ENCODE measurements around the gene FXYD5. TPM values are rescaled to one million over a fixed set of nuclear protein-coding genes. Genes with fewer than 3 reads are reported as not detected.

FXYD5 gene, protein sequence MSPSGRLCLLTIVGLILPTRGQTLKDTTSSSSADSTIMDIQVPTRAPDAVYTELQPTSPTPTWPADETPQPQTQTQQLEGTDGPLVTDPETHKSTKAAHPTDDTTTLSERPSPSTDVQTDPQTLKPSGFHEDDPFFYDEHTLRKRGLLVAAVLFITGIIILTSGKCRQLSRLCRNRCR
- polyA plus RNA-seq (ENCODE audit: insufficient read depth in 1 of 5, insufficient read length in 5 of 5, low replicate concordance in 1 of 5) = 10 to 100 TPM; 22.2 to 35.0 (median 30.1) TPM
- long read RNA-seq, donor 1, transcript FXYD5-204 (9 exons, 872 nt) = major isoform, 5 of 13 reads
- long read RNA-seq, donor 1, partial matches to known transcripts = 5 of 13 reads
- long read RNA-seq, donor 1, other reads (novel, unspliced or antisense) = 0 of 13 reads
- long read RNA-seq, donor 2, transcript FXYD5-204 (9 exons, 872 nt) = major isoform, 13 of 16 reads
- long read RNA-seq, donor 2, partial matches to known transcripts = 0 of 16 reads
- long read RNA-seq, donor 2, other reads (novel, unspliced or antisense) = 0 of 16 reads
- long read RNA-seq, donor 3, transcript FXYD5-204 (9 exons, 872 nt) = major isoform, 6 of 10 reads
- long read RNA-seq, donor 3, partial matches to known transcripts = 0 of 10 reads
- long read RNA-seq, donor 3, other reads (novel, unspliced or antisense) = 0 of 10 reads
- long read RNA-seq, donor 4, transcript FXYD5-204 (9 exons, 872 nt) = major isoform, 7 of 19 reads
- long read RNA-seq, donor 4, partial matches to known transcripts = 8 of 19 reads
- long read RNA-seq, donor 4, other reads (novel, unspliced or antisense) = 0 of 19 reads
- long read RNA-seq, donor 5, transcript FXYD5-204 (9 exons, 872 nt) = major isoform, 9 of 13 reads
- long read RNA-seq, donor 5, partial matches to known transcripts = 0 of 13 reads
- long read RNA-seq, donor 5, other reads (novel, unspliced or antisense) = 0 of 13 reads
- long read RNA-seq, donor 6, transcript FXYD5-204 (9 exons, 872 nt) = major isoform, 9 of 12 reads
- long read RNA-seq, donor 6, partial matches to known transcripts = 0 of 12 reads
- long read RNA-seq, donor 6, other reads (novel, unspliced or antisense) = 0 of 12 reads
- long read RNA-seq, donor 7, transcript FXYD5-204 (9 exons, 872 nt) = major isoform, 6 of 8 reads
- long read RNA-seq, donor 7, partial matches to known transcripts = 0 of 8 reads
- long read RNA-seq, donor 7, other reads (novel, unspliced or antisense) = 0 of 8 reads
- long read RNA-seq, donor 8, partial matches to known transcripts = 0 of 3 reads
- long read RNA-seq, donor 8, other reads (novel, unspliced or antisense) = 0 of 3 reads

DNA sequence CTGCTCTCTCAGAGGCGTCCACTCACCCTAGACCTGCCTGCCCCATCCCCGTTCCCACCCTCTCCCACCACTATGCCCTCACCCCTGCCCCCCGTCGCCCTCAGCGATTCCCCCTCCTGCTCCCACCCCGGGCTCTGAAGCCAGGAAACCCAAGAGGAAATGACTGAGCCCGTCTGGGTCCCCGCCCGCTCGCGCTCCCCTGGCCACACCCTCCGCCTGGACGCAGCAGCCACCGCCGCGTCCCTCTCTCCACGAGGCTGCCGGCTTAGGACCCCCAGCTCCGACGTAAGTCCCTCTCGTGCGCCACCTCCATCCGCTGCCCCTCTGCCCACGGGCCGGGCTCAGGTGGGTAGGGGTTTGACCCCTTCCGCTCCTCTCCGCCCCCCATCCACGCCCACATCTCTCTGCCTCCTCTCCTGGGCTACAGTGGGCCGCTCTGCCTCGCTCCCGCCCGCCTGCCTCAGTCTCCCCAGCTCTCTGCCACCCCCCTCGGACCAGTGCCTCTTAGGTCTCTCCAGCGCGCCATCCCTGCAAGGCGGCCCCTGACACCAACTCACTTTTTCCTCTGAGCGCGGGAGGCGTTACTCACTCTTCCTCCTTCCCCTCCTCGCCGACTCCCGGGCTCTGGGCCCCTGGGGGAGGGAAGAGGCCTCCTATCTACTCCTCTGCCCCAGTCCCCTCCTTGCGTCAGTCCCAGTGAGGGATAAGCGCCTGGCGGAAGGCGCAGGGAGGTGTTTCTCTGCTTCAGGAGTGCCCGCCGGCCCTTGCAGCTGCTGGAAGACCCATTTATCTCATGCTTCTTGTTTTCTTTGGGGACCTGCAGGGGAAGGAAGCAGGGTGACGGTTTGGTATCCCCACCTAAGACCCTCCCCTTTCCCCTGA lies at the start of gene FXYD5:
FXYD5 (plus strand) TSS at position 211 of the 882 bp plus-strand sequence. CDS start 816 bp downstream, outside the sequence.
- DNase-seq = no peak

DNA sequence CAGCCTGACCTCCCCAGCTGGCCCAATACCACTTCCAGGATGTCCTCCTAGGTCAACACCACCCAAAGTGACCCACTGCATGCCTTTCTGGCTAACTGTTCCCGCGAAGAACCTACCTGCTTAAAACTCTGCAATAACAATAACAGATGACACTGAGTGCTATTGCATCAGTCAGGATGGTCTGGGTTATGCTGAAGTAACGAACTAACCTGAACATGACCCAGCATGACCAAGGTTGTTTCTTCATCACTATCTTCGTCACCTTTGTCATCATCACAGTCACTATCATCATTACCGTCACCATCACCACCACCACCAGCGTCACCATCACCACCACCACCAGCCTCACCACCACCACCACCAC lies 49.5 kb upstream of the FXYD5 start:
- no peak for DNase-seq

DNA sequence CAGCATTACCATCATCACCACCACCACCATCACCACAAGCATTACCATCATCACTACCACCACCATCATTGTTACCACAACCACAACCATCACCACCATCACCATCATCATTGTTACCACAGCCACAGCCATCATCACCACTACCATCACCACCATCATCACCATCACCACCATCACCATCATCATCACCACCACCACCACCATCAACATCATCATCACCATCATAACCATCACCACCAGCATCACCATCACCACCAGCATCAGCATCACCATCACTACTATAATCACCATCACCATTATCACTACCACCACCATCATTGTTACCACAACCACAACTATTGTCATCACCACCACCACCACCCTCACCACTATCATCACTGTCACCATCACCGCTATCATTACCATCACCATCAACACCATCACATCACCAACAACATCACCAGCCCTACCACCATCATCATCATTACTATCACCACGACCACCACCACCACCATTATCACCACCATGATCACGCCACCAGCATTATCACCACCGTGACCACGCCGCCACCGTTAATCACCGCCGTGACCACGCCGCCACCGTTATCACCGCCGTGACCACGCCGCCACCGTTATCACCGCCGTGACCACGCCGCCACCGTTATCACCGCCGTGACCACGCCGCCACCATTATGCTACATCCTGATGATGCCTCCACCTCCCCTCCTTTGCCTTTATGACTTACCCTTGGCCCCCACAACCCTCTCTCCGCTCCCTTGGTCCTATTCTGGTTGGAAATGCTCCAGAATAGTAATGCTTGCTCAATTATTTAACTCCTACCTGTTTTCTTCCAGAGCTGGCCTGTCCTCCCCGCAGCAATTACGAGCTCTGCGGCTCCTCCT lies 48.9 kb upstream of the FXYD5 start:
- DNase-seq = no peak

DNA sequence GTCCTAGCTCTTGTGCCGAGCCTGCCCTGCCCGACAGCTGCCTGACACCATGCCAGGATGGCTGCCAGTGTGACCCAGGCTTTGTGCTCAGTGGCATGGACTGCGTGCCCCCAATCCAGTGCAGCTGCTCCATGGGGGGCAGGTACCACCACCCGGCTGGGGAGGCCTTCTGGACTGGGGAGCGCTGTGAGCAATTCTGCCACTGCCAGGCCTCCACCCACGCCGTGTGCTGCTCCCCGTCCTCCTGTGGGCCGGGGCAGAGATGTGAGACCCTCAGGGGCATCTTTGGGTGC lies 48.3 kb upstream of the FXYD5 start:
- no peak for DNase-seq

DNA sequence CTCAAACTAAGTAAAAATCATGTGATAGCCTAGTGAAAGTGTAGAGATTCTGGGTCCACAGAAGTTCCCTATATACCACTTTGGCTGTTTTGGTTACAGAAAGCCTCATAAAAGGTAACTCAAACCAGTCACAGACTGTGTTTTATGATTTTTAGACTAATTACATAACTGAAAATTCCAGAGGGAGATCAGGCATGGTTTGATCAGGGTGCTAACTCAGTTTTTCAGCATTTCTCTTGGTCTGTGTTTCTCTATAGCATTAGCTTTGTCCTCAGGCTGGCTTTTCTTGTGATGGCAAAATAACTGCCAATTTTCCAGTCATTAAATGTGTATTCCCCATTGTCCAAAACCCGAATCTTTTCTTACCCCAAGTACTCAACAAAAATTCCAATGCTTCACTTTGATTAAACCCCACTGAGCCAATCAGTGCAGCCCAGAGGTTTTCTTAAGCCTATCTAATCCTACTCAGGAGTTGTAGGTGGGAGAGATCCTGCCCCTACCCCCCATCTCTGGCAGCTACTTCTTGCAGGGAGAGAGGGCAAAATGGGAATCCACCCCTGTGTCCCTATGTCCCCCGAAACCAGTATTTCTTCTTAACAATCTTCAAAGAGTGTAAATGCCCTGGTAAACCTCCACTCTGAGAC lies 47.5 kb upstream of the FXYD5 start:
- DNase-seq = no peak

DNA sequence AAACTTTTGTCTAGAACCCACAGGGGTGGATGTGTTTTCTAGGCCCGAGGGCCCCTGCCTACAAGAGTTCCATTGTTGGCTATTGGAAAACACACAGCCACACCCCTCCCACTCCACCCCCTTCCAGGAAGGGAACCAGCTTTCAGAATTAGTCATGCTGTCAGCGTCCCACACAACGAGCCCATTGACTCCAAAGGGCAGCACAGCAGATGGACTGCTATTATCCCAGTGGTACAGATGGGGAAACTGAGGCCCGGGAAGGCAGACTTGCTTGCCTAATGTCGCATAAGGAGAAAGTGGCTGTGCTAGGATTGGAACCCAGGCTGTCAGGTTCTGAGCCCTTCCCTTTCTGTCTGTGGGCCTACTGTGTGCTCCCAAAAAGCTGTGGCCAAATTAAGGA lies 47.0 kb upstream of the FXYD5 start:
- DNase-seq = no peak

DNA sequence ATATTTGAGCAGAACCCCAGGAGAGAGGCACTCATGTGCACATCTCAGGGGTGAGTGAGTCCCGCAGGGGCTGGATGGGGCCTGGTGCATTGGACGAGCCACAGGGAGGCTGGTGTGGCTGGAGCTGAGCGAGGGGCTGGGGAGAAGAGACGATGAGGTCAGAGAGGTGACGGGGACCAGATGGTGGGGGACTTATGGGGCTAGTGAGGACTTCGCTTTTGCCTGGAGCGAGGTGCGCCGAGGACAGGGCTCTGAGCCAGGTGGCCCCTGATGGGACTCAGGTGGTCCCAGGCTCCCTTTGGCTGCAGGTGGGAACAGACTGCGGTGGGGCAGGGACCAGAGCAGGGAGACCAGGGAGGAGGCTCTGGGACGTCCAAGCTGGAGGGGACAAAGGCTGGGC lies 45.8 kb upstream of the FXYD5 start:
- no peak for DNase-seq

DNA sequence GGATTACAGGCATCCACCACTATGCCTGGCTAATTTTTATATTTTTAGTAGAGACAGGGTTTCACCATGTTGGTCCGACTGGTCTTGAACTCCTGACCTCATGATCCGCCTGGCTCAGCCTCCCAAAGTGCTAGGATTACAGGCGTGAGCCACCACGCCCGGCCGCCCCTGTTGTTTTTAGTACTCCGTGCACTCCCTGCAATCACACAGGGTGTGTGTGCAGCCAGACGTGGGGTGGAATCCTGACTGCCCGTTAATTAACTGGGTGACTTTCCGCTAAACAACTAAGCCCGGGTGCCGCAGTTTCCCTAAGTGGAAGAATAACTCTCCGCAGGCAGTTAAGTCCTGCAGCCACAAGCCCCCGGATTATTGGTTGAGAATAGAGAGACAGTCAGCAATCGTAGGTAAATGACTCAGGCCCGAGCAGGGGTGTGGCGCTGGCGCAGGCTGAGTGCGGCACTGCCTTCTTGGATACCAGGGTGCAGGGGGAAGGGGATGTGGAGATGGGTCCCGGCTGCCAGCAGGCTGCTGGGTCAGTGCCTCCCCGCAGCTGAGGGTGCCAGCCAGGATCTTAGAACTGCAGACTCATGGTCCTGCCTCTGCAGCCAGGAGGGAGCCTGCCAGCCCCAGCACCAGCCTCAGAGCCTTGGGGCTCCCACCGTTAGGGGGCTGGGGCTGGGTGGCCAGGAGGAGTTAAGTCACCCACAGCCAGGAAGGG lies 45.0 kb upstream of the FXYD5 start:
- DNase-seq = no peak

DNA sequence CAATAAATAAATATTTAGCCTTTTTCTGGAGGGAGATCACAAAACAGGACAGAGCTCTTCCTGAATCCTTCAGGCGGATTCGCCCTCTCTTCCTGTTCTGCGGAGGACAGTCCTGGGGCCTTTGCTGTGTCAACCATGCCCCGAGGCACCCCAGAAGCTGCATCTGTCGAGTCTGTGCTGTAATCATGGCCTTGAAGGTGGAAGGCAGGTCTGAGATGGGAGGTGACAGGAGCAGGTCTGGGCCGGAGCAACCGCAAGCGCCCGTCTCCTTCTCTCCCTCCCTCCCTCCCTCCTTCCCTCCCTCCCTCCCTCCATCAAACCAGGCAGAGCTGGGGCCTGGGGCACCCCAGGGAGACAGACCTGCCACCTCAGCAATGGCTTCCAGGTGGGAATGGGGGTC lies 43.6 kb upstream of the FXYD5 start:
- DNase-seq = no peak

DNA sequence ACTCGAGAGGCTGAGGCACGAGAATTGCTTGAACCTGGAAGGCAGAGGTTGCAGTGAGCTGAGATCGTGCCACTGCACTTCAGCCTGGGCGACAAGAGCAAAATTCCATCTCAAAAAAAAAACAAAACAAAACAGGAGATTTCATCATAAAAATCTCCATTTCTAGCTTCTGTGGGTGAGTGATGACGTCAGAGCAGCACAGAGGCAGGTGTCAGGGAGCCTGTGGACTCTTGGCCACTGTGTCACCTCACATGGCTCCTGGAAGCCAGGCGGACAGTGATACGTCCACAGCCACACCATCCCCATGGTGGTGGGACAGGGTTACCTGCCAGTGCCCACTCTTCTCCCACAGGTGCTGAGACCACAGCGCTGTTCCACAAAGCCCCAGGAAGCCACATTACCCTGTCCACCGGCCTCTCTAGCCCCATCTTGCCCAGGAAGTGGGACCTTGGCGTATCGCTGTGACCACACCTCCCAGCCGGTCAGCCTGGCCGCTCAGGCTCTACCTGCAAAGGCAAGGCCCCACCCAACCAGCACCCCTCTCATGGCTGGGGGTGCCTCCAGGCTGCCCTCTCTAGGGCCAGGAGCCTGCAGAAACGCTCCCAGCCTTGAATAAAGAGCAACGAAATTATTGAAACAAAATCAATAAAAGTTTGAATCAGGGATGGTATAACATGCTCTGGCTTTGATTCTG lies 41.4 kb upstream of the FXYD5 start:
- DNase-seq = no peak

DNA sequence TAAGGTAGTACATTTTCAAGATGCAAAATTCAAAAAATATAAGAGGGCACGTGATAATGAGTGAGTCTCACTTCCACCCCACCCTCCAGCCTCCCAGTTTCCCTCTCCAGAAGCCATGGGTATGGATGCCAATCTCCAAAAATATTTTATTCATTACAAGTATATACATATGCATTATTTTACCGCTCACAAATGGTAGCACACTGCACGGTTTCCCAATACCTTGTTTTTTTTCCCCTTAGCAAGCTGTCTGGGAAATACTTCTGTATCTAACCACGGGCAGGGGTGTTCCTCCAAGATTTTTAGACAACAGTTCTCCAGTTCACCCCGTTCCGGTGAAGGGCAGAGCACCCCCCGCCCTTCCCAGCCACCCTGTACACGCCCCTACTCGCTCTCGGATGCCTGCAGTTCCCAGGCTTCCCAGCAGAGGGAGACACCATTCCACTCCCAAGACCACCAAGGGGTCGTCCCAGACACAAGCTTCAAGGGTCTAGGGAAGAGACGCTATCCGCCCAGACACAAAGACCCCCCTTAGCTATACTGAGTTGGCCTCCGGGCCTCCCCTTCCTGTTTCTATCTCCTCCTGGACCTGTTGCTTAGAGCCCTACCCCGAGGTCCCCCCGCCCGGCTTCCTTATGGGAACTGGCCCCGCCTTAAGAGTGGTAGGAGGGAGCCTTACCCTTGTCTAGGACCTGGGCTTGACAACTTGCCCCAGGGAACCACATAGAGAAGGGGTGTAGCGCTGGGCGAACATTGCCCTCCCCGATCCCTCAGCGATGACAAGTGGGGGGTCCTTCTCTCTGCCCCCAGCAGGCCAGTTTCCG lies 40.0 kb upstream of the FXYD5 start:
- DNase-seq = peak; percentile 73 to 81

DNA sequence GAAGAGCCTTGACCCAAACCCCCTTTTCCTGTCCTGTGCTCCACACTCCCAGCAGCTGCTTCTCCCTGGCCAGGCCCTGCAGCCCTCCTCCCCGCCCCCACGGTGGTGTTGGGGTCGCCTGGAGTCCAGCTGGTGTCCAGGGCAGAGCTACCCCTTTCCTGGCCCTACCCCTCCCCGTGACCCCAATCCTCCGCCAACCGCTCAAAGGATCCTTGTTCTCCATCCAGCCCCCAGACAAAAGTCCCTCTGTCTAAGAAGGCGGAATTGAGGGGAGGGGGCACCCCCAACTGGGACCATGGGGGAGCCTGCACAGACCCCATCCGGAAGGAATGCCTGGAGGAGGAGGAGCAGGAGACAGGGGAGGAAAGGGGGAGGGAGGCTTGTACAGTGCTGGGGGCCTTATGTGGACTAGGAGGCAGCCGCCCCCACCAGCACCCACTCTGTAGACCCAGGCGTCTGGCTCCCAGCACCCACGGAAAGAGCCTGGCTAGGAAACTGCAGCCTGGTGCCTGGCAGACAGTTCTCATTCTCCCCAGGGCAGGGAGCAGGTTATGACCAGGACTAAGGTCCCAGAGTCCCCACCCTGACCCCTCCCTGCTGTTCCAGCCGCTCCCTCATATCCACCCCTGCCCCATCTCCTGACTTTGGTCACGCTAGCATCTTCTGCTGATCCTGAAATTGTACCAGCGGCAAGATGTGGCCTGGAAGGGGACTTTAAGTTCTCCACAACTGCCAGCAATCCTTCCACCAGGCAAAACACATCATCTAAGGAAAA lies 39.2 kb upstream of the FXYD5 start, which contains the start of gene FXYD3:
FXYD3 (plus strand) TSS at position 647 of the 775 bp plus-strand sequence. CDS start 3,554 bp downstream, outside the sequence.
- no peak for DNase-seq

DNA sequence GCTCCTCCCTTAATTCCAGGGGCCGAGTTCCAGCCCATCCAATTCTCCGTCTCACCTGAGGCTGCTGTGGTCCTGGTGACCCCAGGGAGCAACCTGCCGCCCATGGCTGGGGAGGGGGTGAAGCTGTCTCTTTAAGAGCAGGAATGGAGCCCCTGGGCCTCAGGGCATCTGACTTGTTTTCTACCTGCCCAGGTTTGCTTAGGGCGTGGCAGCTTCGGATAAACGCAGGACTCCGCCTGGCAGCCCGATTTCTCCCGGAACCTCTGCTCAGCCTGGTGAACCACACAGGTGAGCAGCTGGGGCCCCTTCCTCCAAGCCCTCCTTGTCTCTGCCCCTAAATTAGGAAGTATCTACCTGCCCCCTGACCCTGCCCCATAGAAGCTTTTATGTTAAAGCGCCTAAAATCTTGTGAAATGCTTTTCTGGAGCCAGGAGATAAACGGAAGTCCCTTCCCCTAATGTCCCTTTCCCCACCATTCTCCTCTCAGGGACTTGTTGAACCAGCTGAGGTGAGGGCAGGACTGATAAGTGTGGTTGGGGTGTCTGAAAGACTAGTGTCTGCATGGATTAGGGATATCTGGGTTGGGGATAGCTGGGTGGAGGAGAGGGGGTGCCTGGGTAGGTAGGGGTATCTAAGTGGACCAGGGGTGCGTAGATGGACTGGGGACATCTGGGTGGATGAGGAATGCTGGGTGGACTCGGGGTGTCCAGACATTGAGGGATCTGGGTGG lies 38.3 kb upstream of the FXYD5 start:
- DNase-seq = no peak

DNA sequence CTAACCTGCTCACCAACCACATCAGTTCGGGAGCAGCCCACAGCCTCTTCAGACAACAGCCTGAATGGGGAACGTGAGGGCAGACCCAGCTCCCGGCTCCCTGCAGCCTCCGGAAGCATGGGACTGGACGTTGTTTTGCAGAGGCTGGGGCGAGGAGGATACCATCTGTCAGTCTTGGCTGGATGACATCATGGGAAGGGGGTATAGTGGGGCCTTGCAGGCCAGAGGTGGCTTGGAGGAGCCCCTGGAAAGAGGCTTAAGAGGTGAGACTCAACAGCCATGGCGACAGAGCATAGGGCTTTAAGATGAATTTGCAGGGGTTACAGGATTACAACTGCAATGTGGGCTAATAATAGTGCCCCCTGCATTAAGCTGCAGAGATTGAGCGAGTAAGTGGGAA lies 37.4 kb upstream of the FXYD5 start:
- DNase-seq = no peak

DNA sequence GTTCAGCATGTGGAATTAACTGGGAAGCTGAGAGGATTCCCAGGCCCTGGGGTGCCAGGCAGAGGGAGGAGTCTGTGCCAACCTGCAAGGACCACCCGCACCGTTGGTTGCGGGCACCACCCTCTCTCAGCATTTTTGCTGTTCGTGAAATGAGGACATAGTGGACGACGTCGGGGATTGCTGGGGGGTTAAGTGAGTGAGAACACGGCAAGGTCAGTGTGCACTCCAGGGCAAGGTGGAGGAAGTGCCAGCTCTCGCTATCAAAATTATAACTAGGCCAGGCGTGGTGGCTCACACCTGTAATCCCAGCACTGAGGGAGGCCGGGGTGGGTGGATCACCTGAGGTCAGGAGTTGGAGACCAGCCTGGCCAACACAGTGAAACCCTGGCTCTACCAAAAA lies 36.7 kb upstream of the FXYD5 start:
- DNase-seq = no peak

All from right lung (tissue), 10 donors.